Measurements from ENCODE around the gene PDLIM5. TPM values are rescaled to one million over a fixed set of nuclear protein-coding genes. Genes with fewer than 3 reads are reported as not detected.
A peak's percentile ranks its signal among the peaks of the same experiment; 100 is the strongest.

PDLIM5 gene
- total RNA-seq, 1 experiment from 2014 or later, result 35.2 TPM

- DNase-seq (ENCODE audit: low read depth), result no peak
- in situ Hi-C loops (cut with HindIII; ENCODE audit: low pct_unique_long_range_greater_than_20kb, low sequenced_read_pairs), result no loop called here
Observed at GRCh38 chr4:94562285-94562684, 110.5 kb downstream of the PDLIM5 start.

- in situ Hi-C loops (cut with HindIII; ENCODE audit: low pct_unique_long_range_greater_than_20kb, low sequenced_read_pairs), result no loop called here
- no peak for DNase-seq (ENCODE audit: low read depth)
Observed at GRCh38 chr4:94564252-94564651, 112.5 kb downstream of the PDLIM5 start.

GRCh38 chr4:94566420-94566819 is 114.7 kb downstream of the PDLIM5 start:
- in situ Hi-C loops (cut with HindIII; ENCODE audit: low pct_unique_long_range_greater_than_20kb, low sequenced_read_pairs), result no loop called here
- DNase-seq (ENCODE audit: low read depth), result no peak

- in situ Hi-C loops (cut with HindIII; ENCODE audit: low pct_unique_long_range_greater_than_20kb, low sequenced_read_pairs), result no loop called here
- no peak for DNase-seq (ENCODE audit: low read depth)
Observed at GRCh38 chr4:94567811-94568210, 116.1 kb downstream of the PDLIM5 start.

GRCh38 chr4:94570558-94570957 is 118.8 kb downstream of the PDLIM5 start:
- in situ Hi-C loops (cut with HindIII; ENCODE audit: low pct_unique_long_range_greater_than_20kb, low sequenced_read_pairs), result no loop called here
- DNase-seq (ENCODE audit: low read depth), result peak; percentile 18

GRCh38 chr4:94571298-94571697 is 119.6 kb downstream of the PDLIM5 start:
- no peak for DNase-seq (ENCODE audit: low read depth)
- in situ Hi-C loops (cut with HindIII; ENCODE audit: low pct_unique_long_range_greater_than_20kb, low sequenced_read_pairs), result no loop called here

GRCh38 chr4:94571715-94572114 is 120.0 kb downstream of the PDLIM5 start:
- in situ Hi-C loops (cut with HindIII; ENCODE audit: low pct_unique_long_range_greater_than_20kb, low sequenced_read_pairs), result no loop called here
- DNase-seq (ENCODE audit: low read depth), result no peak

GRCh38 chr4:94574050-94574449 is 122.3 kb downstream of the PDLIM5 start:
- DNase-seq (ENCODE audit: low read depth), result no peak
- in situ Hi-C loops (cut with HindIII; ENCODE audit: low pct_unique_long_range_greater_than_20kb, low sequenced_read_pairs), result no loop called here

- DNase-seq (ENCODE audit: low read depth), result no peak
- in situ Hi-C loops (cut with HindIII; ENCODE audit: low pct_unique_long_range_greater_than_20kb, low sequenced_read_pairs), result no loop called here
Observed at GRCh38 chr4:94574616-94575015, 122.9 kb downstream of the PDLIM5 start.

- DNase-seq (ENCODE audit: low read depth), result no peak
- in situ Hi-C loops (cut with HindIII; ENCODE audit: low pct_unique_long_range_greater_than_20kb, low sequenced_read_pairs), result no loop called here
Observed at GRCh38 chr4:94575652-94576051, 123.9 kb downstream of the PDLIM5 start.

- no peak for DNase-seq (ENCODE audit: low read depth)
- in situ Hi-C loops (cut with HindIII; ENCODE audit: low pct_unique_long_range_greater_than_20kb, low sequenced_read_pairs), result no loop called here
Observed at GRCh38 chr4:94576210-94576609, 124.5 kb downstream of the PDLIM5 start.

GRCh38 chr4:94577136-94577535 is 125.4 kb downstream of the PDLIM5 start:
- DNase-seq (ENCODE audit: low read depth), result no peak
- in situ Hi-C loops (cut with HindIII; ENCODE audit: low pct_unique_long_range_greater_than_20kb, low sequenced_read_pairs), result no loop called here

GRCh38 chr4:94578195-94578594 is 126.5 kb downstream of the PDLIM5 start:
- in situ Hi-C loops (cut with HindIII; ENCODE audit: low pct_unique_long_range_greater_than_20kb, low sequenced_read_pairs), result no loop called here
- no peak for DNase-seq (ENCODE audit: low read depth)

GRCh38 chr4:94581766-94582165 is 130.0 kb downstream of the PDLIM5 start:
- in situ Hi-C loops (cut with HindIII; ENCODE audit: low pct_unique_long_range_greater_than_20kb, low sequenced_read_pairs), result no loop called here

GRCh38 chr4:94582517-94582916 is 130.8 kb downstream of the PDLIM5 start:
- in situ Hi-C loops (cut with HindIII; ENCODE audit: low pct_unique_long_range_greater_than_20kb, low sequenced_read_pairs), result no loop called here
- DNase-seq (ENCODE audit: low read depth), result no peak

More at GRCh38 chr4:94581766-94582165, 130.0 kb downstream of the PDLIM5 start:
- DNase-seq (ENCODE audit: low read depth), result no peak

GRCh38 chr4:94583914-94584641 is 132.3 kb downstream of the PDLIM5 start:
- no peak for DNase-seq (ENCODE audit: low read depth)
- in situ Hi-C loops (cut with HindIII; ENCODE audit: low pct_unique_long_range_greater_than_20kb, low sequenced_read_pairs), result no loop called here

GRCh38 chr4:94588896-94589693 is 137.4 kb downstream of the PDLIM5 start:
- in situ Hi-C loops (cut with HindIII; ENCODE audit: low pct_unique_long_range_greater_than_20kb, low sequenced_read_pairs), result no loop called here

GRCh38 chr4:94590493-94590892 is 138.8 kb downstream of the PDLIM5 start:
- DNase-seq (ENCODE audit: low read depth), result no peak
- in situ Hi-C loops (cut with HindIII; ENCODE audit: low pct_unique_long_range_greater_than_20kb, low sequenced_read_pairs), result no loop called here

More at GRCh38 chr4:94588896-94589693, 137.4 kb downstream of the PDLIM5 start:
- DNase-seq (ENCODE audit: low read depth), result no peak

GRCh38 chr4:94591289-94591688 is 139.5 kb downstream of the PDLIM5 start:
- in situ Hi-C loops (cut with HindIII; ENCODE audit: low pct_unique_long_range_greater_than_20kb, low sequenced_read_pairs), result no loop called here
- no peak for DNase-seq (ENCODE audit: low read depth)

Measured in Caki2 (cell line).